GM23338 (cell line): ENCODE results near the gene SLC9A3. TPM values are rescaled to one million over a fixed set of nuclear protein-coding genes. Genes with fewer than 3 reads are reported as not detected.

Experiments
- ATAC-seq: fragments of 200-7000 bp; cut with Tn5 transposase; 3 replicates; pipeline ENCODE4 v1.9.1; 2020
- DNase-seq: peaks from one replicate; pipeline ENCODE4 v3.0.0-alpha.2; 2015; ENCODE audit warnings: low spot score
- H2AFZ ChIP-seq: fragments of 200-600 bp; sonication (generic); 2 replicates; pipeline ENCODE4 v1.8.0; 2016; ENCODE audit warnings: antibody characterized with exemption, mild to moderate bottlenecking, moderate library complexity
- H3F3A ChIP-seq: fragments of 200-600 bp; sonication (generic); replicated peaks from 2 replicates; pipeline ENCODE4 v1.8.0; 2017; ENCODE audit warnings: antibody characterized with exemption, mixed run types, low read depth
- H3K27ac ChIP-seq: fragments of 200-600 bp; sonication (generic); 2 replicates; pipeline ENCODE4 v1.6.1; 2016; ENCODE audit warnings: low read depth
- H3K27me3 ChIP-seq: fragments of 200-600 bp; sonication (generic); 2 replicates; pipeline ENCODE4 v1.8.0; 2016; ENCODE audit warnings: mild to moderate bottlenecking, mixed run types, moderate library complexity; ENCODE audit not compliant: insufficient read depth
- H3K36me3 ChIP-seq: fragments of 200-600 bp; sonication (generic); 2 replicates; pipeline ENCODE4 v1.8.0; 2016; ENCODE audit warnings: mild to moderate bottlenecking; ENCODE audit not compliant: insufficient read depth
- H3K4me1 ChIP-seq: fragments of 200-600 bp; sonication (generic); 2 replicates; pipeline ENCODE4 v1.8.0; 2016; ENCODE audit warnings: mild to moderate bottlenecking, moderate library complexity; ENCODE audit not compliant: insufficient read depth
- H3K4me2 ChIP-seq: fragments of 200-600 bp; sonication (generic); 2 replicates; pipeline ENCODE4 v1.7.1; 2017; ENCODE audit warnings: mixed run types
- H3K4me3 ChIP-seq: fragments of 200-600 bp; sonication (generic); 2 replicates; pipeline ENCODE4 v1.6.1; 2016; ENCODE audit warnings: mixed run types
- H3K79me2 ChIP-seq: fragments of 200-600 bp; sonication (generic); replicated peaks from 2 replicates; pipeline ENCODE4 v1.8.0; 2017; ENCODE audit warnings: mild to moderate bottlenecking; ENCODE audit not compliant: insufficient read depth
- H3K9me2 ChIP-seq: fragments of 200-600 bp; sonication (generic); 2 replicates; pipeline ENCODE4 v1.8.0; 2017; ENCODE audit not compliant: insufficient read depth
- H4K20me1 ChIP-seq: fragments of 200-600 bp; sonication (generic); replicated peaks from 2 replicates; pipeline ENCODE4 v1.8.0; 2017; ENCODE audit warnings: mild to moderate bottlenecking; ENCODE audit not compliant: insufficient read depth
- H3K27ac Mint-ChIP-seq: 2 replicates; pipeline ENCODE4 v1.8.0; 2020; ENCODE audit warnings: inconsistent platforms, mild to moderate bottlenecking, moderate library complexity, mixed read lengths
- H3K27me3 Mint-ChIP-seq: 3 replicates; pipeline ENCODE4 v1.8.0; 2022; ENCODE audit warnings: low read depth, mild to moderate bottlenecking, moderate library complexity, mixed read lengths, inconsistent platforms; ENCODE audit not compliant: insufficient read depth, poor library complexity
- H3K36me3 Mint-ChIP-seq: 3 replicates; pipeline ENCODE4 v1.8.0; 2021; ENCODE audit warnings: low read depth, mild to moderate bottlenecking, inconsistent platforms, moderate library complexity, mixed read lengths
- H3K4me1 Mint-ChIP-seq: 3 replicates; pipeline ENCODE4 v1.8.0; 2020; ENCODE audit warnings: mild to moderate bottlenecking, inconsistent platforms, mixed read lengths
- H3K4me3 Mint-ChIP-seq: 3 replicates; pipeline ENCODE4 v1.8.0; 2021; ENCODE audit warnings: moderate library complexity, mild to moderate bottlenecking, inconsistent platforms, mixed read lengths
- H3K9me3 Mint-ChIP-seq: 3 replicates; pipeline ENCODE4 v1.8.0; 2020; ENCODE audit warnings: moderate library complexity, mild to moderate bottlenecking, inconsistent platforms, mixed read lengths
- CREB1 ChIP-seq: fragments of 250-450 bp; sonication (Bioruptor Pico); IDR thresholded peaks from 2 replicates; pipeline ENCODE4 v1.5.0; 2020; ENCODE audit warnings: low read depth, mild to moderate bottlenecking, moderate library complexity
- ETS1 ChIP-seq: IDR thresholded peaks from 2 replicates; pipeline ENCODE4 v1.6.1; 2016; ENCODE audit warnings: antibody characterized with exemption
- EZH2 ChIP-seq: fragments of 200-600 bp; sonication (generic); IDR thresholded peaks from one replicate; pipeline ENCODE4 v1.8.0; 2017; ENCODE audit warnings: antibody characterized with exemption, mild to moderate bottlenecking, low read depth; ENCODE audit not compliant: unreplicated experiment
- JUNB ChIP-seq: IDR thresholded peaks from one replicate; pipeline ENCODE4 v1.6.1; 2016; ENCODE audit warnings: antibody characterized with exemption; ENCODE audit not compliant: unreplicated experiment
- POLR2AphosphoS5 ChIP-seq: IDR thresholded peaks from 2 replicates; pipeline ENCODE4 v1.6.1; 2016; ENCODE audit warnings: antibody characterized with exemption, low read depth
- STAT1 ChIP-seq: IDR thresholded peaks from one replicate; pipeline ENCODE4 v1.6.1; 2016; ENCODE audit warnings: antibody characterized with exemption; ENCODE audit not compliant: unreplicated experiment
- ZNF114 ChIP-seq: fragments of 250-450 bp; sonication (Bioruptor Pico); IDR thresholded peaks from 2 replicates; pipeline ENCODE4 v1.5.0; 2020; ENCODE audit warnings: mild to moderate bottlenecking, moderate library complexity
- ZNF331 ChIP-seq: fragments of 250-450 bp; sonication (Bioruptor Pico); IDR thresholded peaks from 2 replicates; pipeline ENCODE4 v1.5.0; 2020; ENCODE audit warnings: low read depth, mild to moderate bottlenecking, moderate library complexity
- polyA plus RNA-seq: library from polyadenylated mRNA; unstranded; fragments of >200 nt; fragmentation: Nextera tagmentation; extraction: Ambion mirVana; gene quantifications from 2 replicates; pipeline ENCODE4 v1.2.1, GENCODE V29; 2016
- total RNA-seq: library from RNA; depleted of rRNA; stranded (reverse); fragments of >200 nt; shearing (Covaris generic); gene quantifications from 2 replicates; pipeline ENCODE4 v1.2.3, GENCODE V29; 2014
- TF ChIP-seq, protein P1 (sequence below): IDR thresholded peaks from one replicate; pipeline ENCODE4 v1.6.1; 2018; ENCODE audit warnings: antibody characterized with exemption; ENCODE audit not compliant: unreplicated experiment
- TF ChIP-seq, protein P2 (sequence below): fragments of 250-450 bp; sonication (Bioruptor Pico); IDR thresholded peaks from 2 replicates; pipeline ENCODE4 v1.5.0; 2020; ENCODE audit warnings: mild to moderate bottlenecking, moderate library complexity

The SLC9A3 gene
- total and polyA plus RNA-seq, 2 experiments from 2014 or later: 0.39 to 3.1 TPM

- Histone ChIP-seq H3K4me1 (no peaks in the 10 kb centered on the region), H3K27me3 (no peaks in the 10 kb centered on the region), H3K4me3 (no peak overlapping the region), H3K36me3 (no peaks in the 10 kb centered on the region), H3K27ac (no peak overlapping the region), H2AFZ (no peak overlapping the region), H3F3A (no peaks in the 10 kb centered on the region), H3K79me2 (no peaks in the 10 kb centered on the region), H3K4me2 (no peak overlapping the region), H4K20me1 (no peaks in the 10 kb centered on the region), H3K9me2 (no peaks in the 10 kb centered on the region)
- Mint-ChIP-seq H3K27me3 (peaks cover 11% of the 10 kb centered on the region), H3K27ac (no peak overlapping the region), H3K36me3 (no peaks in the 10 kb centered on the region), H3K4me1 (peaks cover 2% of the 10 kb centered on the region; the same call in 2 of the 3 replicates), H3K4me3 (no peak overlapping the region), H3K9me3 (no peaks in the 10 kb centered on the region; the same call in 2 of the 3 replicates)
- DNase-seq (no peak), ATAC-seq (no peak)
- TF ChIP-seq STAT1 (no peak), EZH2 (no peak), ETS1 (no peak), ZNF114 (CRISPR knock-in tag) (no peak), POLR2AphosphoS5 (no peak), ZNF331 (CRISPR knock-in tag) (no peak), CREB1 (CRISPR knock-in tag) (no peak), JUNB (no peak)
- TF ChIP-seq, protein P1, sequence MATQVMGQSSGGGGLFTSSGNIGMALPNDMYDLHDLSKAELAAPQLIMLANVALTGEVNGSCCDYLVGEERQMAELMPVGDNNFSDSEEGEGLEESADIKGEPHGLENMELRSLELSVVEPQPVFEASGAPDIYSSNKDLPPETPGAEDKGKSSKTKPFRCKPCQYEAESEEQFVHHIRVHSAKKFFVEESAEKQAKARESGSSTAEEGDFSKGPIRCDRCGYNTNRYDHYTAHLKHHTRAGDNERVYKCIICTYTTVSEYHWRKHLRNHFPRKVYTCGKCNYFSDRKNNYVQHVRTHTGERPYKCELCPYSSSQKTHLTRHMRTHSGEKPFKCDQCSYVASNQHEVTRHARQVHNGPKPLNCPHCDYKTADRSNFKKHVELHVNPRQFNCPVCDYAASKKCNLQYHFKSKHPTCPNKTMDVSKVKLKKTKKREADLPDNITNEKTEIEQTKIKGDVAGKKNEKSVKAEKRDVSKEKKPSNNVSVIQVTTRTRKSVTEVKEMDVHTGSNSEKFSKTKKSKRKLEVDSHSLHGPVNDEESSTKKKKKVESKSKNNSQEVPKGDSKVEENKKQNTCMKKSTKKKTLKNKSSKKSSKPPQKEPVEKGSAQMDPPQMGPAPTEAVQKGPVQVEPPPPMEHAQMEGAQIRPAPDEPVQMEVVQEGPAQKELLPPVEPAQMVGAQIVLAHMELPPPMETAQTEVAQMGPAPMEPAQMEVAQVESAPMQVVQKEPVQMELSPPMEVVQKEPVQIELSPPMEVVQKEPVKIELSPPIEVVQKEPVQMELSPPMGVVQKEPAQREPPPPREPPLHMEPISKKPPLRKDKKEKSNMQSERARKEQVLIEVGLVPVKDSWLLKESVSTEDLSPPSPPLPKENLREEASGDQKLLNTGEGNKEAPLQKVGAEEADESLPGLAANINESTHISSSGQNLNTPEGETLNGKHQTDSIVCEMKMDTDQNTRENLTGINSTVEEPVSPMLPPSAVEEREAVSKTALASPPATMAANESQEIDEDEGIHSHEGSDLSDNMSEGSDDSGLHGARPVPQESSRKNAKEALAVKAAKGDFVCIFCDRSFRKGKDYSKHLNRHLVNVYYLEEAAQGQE: no peak
- TF ChIP-seq, protein P2, sequence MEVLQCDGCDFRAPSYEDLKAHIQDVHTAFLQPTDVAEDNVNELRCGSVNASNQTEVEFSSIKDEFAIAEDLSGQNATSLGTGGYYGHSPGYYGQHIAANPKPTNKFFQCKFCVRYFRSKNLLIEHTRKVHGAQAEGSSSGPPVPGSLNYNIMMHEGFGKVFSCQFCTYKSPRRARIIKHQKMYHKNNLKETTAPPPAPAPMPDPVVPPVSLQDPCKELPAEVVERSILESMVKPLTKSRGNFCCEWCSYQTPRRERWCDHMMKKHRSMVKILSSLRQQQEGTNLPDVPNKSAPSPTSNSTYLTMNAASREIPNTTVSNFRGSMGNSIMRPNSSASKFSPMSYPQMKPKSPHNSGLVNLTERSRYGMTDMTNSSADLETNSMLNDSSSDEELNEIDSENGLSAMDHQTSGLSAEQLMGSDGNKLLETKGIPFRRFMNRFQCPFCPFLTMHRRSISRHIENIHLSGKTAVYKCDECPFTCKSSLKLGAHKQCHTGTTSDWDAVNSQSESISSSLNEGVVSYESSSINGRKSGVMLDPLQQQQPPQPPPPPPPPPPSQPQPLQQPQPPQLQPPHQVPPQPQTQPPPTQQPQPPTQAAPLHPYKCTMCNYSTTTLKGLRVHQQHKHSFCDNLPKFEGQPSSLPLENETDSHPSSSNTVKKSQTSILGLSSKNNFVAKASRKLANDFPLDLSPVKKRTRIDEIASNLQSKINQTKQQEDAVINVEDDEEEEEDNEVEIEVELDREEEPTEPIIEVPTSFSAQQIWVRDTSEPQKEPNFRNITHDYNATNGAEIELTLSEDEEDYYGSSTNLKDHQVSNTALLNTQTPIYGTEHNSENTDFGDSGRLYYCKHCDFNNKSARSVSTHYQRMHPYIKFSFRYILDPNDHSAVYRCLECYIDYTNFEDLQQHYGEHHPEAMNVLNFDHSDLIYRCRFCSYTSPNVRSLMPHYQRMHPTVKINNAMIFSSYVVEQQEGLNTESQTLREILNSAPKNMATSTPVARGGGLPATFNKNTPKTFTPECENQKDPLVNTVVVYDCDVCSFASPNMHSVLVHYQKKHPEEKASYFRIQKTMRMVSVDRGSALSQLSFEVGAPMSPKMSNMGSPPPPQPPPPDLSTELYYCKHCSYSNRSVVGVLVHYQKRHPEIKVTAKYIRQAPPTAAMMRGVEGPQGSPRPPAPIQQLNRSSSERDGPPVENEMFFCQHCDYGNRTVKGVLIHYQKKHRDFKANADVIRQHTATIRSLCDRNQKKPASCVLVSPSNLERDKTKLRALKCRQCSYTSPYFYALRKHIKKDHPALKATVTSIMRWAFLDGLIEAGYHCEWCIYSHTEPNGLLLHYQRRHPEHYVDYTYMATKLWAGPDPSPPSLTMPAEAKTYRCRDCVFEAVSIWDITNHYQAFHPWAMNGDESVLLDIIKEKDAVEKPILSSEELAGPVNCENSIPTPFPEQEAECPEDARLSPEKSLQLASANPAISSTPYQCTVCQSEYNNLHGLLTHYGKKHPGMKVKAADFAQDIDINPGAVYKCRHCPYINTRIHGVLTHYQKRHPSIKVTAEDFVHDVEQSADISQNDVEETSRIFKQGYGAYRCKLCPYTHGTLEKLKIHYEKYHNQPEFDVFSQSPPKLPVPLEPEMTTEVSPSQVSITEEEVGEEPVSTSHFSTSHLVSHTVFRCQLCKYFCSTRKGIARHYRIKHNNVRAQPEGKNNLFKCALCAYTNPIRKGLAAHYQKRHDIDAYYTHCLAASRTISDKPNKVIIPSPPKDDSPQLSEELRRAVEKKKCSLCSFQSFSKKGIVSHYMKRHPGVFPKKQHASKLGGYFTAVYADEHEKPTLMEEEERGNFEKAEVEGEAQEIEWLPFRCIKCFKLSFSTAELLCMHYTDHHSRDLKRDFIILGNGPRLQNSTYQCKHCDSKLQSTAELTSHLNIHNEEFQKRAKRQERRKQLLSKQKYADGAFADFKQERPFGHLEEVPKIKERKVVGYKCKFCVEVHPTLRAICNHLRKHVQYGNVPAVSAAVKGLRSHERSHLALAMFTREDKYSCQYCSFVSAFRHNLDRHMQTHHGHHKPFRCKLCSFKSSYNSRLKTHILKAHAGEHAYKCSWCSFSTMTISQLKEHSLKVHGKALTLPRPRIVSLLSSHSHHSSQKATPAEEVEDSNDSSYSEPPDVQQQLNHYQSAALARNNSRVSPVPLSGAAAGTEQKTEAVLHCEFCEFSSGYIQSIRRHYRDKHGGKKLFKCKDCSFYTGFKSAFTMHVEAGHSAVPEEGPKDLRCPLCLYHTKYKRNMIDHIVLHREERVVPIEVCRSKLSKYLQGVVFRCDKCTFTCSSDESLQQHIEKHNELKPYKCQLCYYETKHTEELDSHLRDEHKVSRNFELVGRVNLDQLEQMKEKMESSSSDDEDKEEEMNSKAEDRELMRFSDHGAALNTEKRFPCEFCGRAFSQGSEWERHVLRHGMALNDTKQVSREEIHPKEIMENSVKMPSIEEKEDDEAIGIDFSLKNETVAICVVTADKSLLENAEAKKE (CRISPR knock-in tag): no peak
Measured at GRCh38 chr5:538271-538771, 14.1 kb upstream of the SLC9A3 start.
